Measurements from ENCODE around the gene NFATC4. TPM values are rescaled to one million over a fixed set of nuclear protein-coding genes. Genes with fewer than 3 reads are reported as not detected.

Gene NFATC4
- total RNA-seq, 2 experiments from 2014 or later: not detected

- Mint-ChIP-seq H3K9me3 (no peaks in the 10 kb centered on the region), H3K36me3 (no peaks in the 10 kb centered on the region), H3K27me3 (peaks cover 6% of the 10 kb centered on the region), H3K4me3 (no peak overlapping the region), H3K4me1 (ENCODE audit: low read depth) (no peaks in the 10 kb centered on the region), H3K27ac (no peak overlapping the region)
- DNase-seq: no peak
- ChIA-PET POLR2A (no interaction called here), CTCF (interaction anchor here (1.0 to 2.0 kb wide), 4 partner anchors 8 to 85 kb away, joined by 3 to 9 read pairs (median 4); no protein-coding TSS in a partner anchor)
- intact Hi-C loops (cut with micrococcal nuclease): no loop called here
These were observed 50.0 kb downstream of the NFATC4 start for GRCh38 chr14:24417832-24418491.

- no peak overlapping the region for H3K4me3 Mint-ChIP-seq
- CTCF ChIA-PET: interaction anchor here (1.0 to 2.0 kb wide), 6 partner anchors 9 to 110 kb away, joined by 3 to 9 read pairs (median 4); no protein-coding TSS in a partner anchor
These were observed 50.5 kb downstream of the NFATC4 start for GRCh38 chr14:24418492-24418873.

GRCh38 chr14:24422261-24422660 is 54.3 kb downstream of the NFATC4 start:
- intact Hi-C loops (cut with micrococcal nuclease): no loop called here

More at GRCh38 chr14:24418492-24418873, 50.5 kb downstream of the NFATC4 start:
- intact Hi-C loops (cut with micrococcal nuclease): no loop called here
- peaks cover 6% of the 10 kb centered on the region for H3K27me3 Mint-ChIP-seq
- no peak overlapping the region for H3K27ac Mint-ChIP-seq
- no peak for DNase-seq
- no peaks in the 10 kb centered on the region for H3K9me3 Mint-ChIP-seq
- no peaks in the 10 kb centered on the region for H3K36me3 Mint-ChIP-seq
- POLR2A ChIA-PET: interaction anchor here (1.4 kb wide), 1 partner anchor 12 kb away, joined by 6 read pairs; the partner anchor contains the start of gene KHNYN
- no peaks in the 10 kb centered on the region for H3K4me1 Mint-ChIP-seq (ENCODE audit: low read depth)

GRCh38 chr14:24422694-24423601 is 55.0 kb downstream of the NFATC4 start:
- peak; percentile 8 for DNase-seq
- ChIA-PET POLR2A (no interaction called here), CTCF (interaction anchor here (0.6 to 21.1 kb wide), 7 partner anchors 8 to 94 kb away, joined by 3 to 968 read pairs (median 8); partner anchors contain the start of genes ADCY4 and RIPK3)
- Mint-ChIP-seq H3K4me1 (ENCODE audit: low read depth) (peaks cover 24% of the 10 kb centered on the region), H3K9me3 (no peaks in the 10 kb centered on the region), H3K4me3 (no peak overlapping the region), H3K36me3 (no peaks in the 10 kb centered on the region), H3K27ac (no peak overlapping the region), H3K27me3 (peaks cover 3% of the 10 kb centered on the region)
- intact Hi-C loops (cut with micrococcal nuclease): no loop called here

More at GRCh38 chr14:24422261-24422660, 54.3 kb downstream of the NFATC4 start:
- Mint-ChIP-seq H3K9me3 (no peaks in the 10 kb centered on the region), H3K27ac (no peak overlapping the region), H3K4me1 (ENCODE audit: low read depth) (peaks cover 21% of the 10 kb centered on the region), H3K27me3 (peaks cover 3% of the 10 kb centered on the region), H3K36me3 (no peaks in the 10 kb centered on the region), H3K4me3 (no peak overlapping the region)
- ChIA-PET CTCF (interaction anchor here (2.2 to 2.7 kb wide), 2 partner anchors 9 to 13 kb away, joined by 5 to 23 read pairs; no protein-coding TSS in a partner anchor), POLR2A (no interaction called here)
- DNase-seq: peak; percentile 7

- ChIA-PET POLR2A (interaction anchor here (1.0 to 1.5 kb wide), 3 partner anchors 9 to 17 kb away, joined by 3 to 8 read pairs (median 3); partner anchors contain the start of gene SDR39U1), CTCF (interaction anchor here (0.6 to 21.1 kb wide), 8 partner anchors 11 to 118 kb away, joined by 3 to 968 read pairs (median 6); partner anchors contain the start of genes ADCY4, CIDEB, LTB4R and LTB4R2)
- intact Hi-C loops (cut with micrococcal nuclease): no loop called here
- Mint-ChIP-seq H3K4me3 (no peak overlapping the region), H3K27me3 (no peaks in the 10 kb centered on the region), H3K36me3 (no peaks in the 10 kb centered on the region), H3K4me1 (ENCODE audit: low read depth) (peaks cover 33% of the 10 kb centered on the region), H3K9me3 (no peaks in the 10 kb centered on the region), H3K27ac (peak overlapping the region; percentile 70)
- peak; percentile 3 for DNase-seq
These were observed 57.7 kb downstream of the NFATC4 start for GRCh38 chr14:24425704-24426103.

- CTCF ChIA-PET: interaction anchor here (0.6 to 21.1 kb wide), 5 partner anchors 60 to 118 kb away, joined by 4 to 968 read pairs (median 8); partner anchors contain the start of genes ADCY4, CIDEB, LTB4R and LTB4R2
- intact Hi-C loops (cut with micrococcal nuclease): no loop called here
- Mint-ChIP-seq H3K27me3 (no peaks in the 10 kb centered on the region), H3K9me3 (no peaks in the 10 kb centered on the region), H3K4me1 (ENCODE audit: low read depth) (peaks cover 39% of the 10 kb centered on the region), H3K36me3 (no peaks in the 10 kb centered on the region), H3K27ac (peak overlapping the region; percentile 70), H3K4me3 (no peak overlapping the region)
- no peak for DNase-seq
- POLR2A ChIA-PET: interaction anchor here (1.0 kb wide), 1 partner anchor 15 kb away, joined by 3 read pairs; no protein-coding TSS in a partner anchor
These were observed 58.3 kb downstream of the NFATC4 start for GRCh38 chr14:24426150-24426911.

GRCh38 chr14:24426912-24427536 is 59.0 kb downstream of the NFATC4 start:
- POLR2A ChIA-PET: interaction anchor here (0.8 kb wide), 1 partner anchor 10 kb away, joined by 3 read pairs; no protein-coding TSS in a partner anchor
- no peaks in the 10 kb centered on the region for H3K27me3 Mint-ChIP-seq
- H3K4me3 Mint-ChIP-seq: no peak overlapping the region
- H3K4me1 Mint-ChIP-seq (ENCODE audit: low read depth): peaks cover 45% of the 10 kb centered on the region
- CTCF ChIA-PET: interaction anchor here (0.6 to 21.1 kb wide), 5 partner anchors 56 to 119 kb away, joined by 3 to 968 read pairs (median 8); partner anchors contain the start of genes ADCY4, CIDEB, LTB4R and LTB4R2
- no peaks in the 10 kb centered on the region for H3K9me3 Mint-ChIP-seq
- intact Hi-C loops (cut with micrococcal nuclease): no loop called here
- H3K36me3 Mint-ChIP-seq: peaks cover 4% of the 10 kb centered on the region
- DNase-seq: peak; percentile 11
- H3K27ac Mint-ChIP-seq: peak overlapping the region; percentile 28

- Mint-ChIP-seq H3K9me3 (no peaks in the 10 kb centered on the region), H3K36me3 (peaks cover 5% of the 10 kb centered on the region), H3K27me3 (no peaks in the 10 kb centered on the region), H3K4me1 (ENCODE audit: low read depth) (peaks cover 46% of the 10 kb centered on the region), H3K4me3 (no peak overlapping the region), H3K27ac (peak overlapping the region; percentile 11)
- CTCF ChIA-PET: interaction anchor here (0.6 to 21.1 kb wide), 4 partner anchors 9 to 120 kb away, joined by 3 to 968 read pairs (median 4); partner anchors contain the start of genes ADCY4, CIDEB and RIPK3
- peak; percentile 8 for DNase-seq
- POLR2A ChIA-PET: interaction anchor here (0.8 kb wide), 1 partner anchor 9 kb away, joined by 3 read pairs; no protein-coding TSS in a partner anchor
- intact Hi-C loops (cut with micrococcal nuclease): no loop called here
These were observed 59.8 kb downstream of the NFATC4 start for GRCh38 chr14:24427537-24428508.

GRCh38 chr14:24428628-24429394 is 60.8 kb downstream of the NFATC4 start:
- H3K27me3 Mint-ChIP-seq: no peaks in the 10 kb centered on the region
- DNase-seq: peak; percentile 5
- H3K27ac Mint-ChIP-seq: peak overlapping the region; percentile 96
- intact Hi-C loops (cut with micrococcal nuclease): no loop called here
- ChIA-PET CTCF (interaction anchor here (0.9 to 21.1 kb wide), 5 partner anchors 8 to 99 kb away, joined by 4 to 968 read pairs (median 89); partner anchors contain the start of genes ADCY4, RIPK3 and SDR39U1), POLR2A (interaction anchor here (0.7 to 4.0 kb wide), 5 partner anchors 13 to 315 kb away, joined by 3 to 67 read pairs (median 19); partner anchors contain the start of genes ADCY4, DCAF11, NRL and SDR39U1)
- H3K4me3 Mint-ChIP-seq: peak overlapping the region; percentile 88
- H3K9me3 Mint-ChIP-seq: no peaks in the 10 kb centered on the region
- peaks cover 14% of the 10 kb centered on the region for H3K36me3 Mint-ChIP-seq
- peaks cover 50% of the 10 kb centered on the region for H3K4me1 Mint-ChIP-seq (ENCODE audit: low read depth)

Data from activated CD4-positive, alpha-beta memory T cell treated with anti-CD3 and anti-CD28 coated beads for 36 hours (primary cell).